ENCODE measurements around the gene FAM228B. TPM values are rescaled to one million over a fixed set of nuclear protein-coding genes. Genes with fewer than 3 reads are reported as not detected.
"Not testable (repeated sequence)": the region's sequence is repeated elsewhere in the genome, so short reads cannot be mapped to it uniquely, and the experiment has no call there.

FAM228B gene
- total and polyA plus RNA-seq, 4 donors = 30.0 to 47.8 (median 33.9) TPM

GRCh38 chr2:24123922-24124580 is 782 bp downstream of the FAM228B start:
- intact Hi-C loops (cut with DNase I) = no loop called here
- H3K27me3 ChIP-seq (ENCODE audit: control insufficient read depth in 1 of 2, insufficient read depth in 2 of 2, low read length in 1 of 2) = no peaks in the 10 kb centered on the region
- ATAC-seq (ENCODE audit: low FRiP score) (peak; percentile 21), DNase-seq (no peak)
- H3K36me3 ChIP-seq (ENCODE audit: control insufficient read depth in 1 of 2, insufficient read depth in 2 of 2, low read length in 1 of 2) = no peaks in the 10 kb centered on the region
- WGBS, 2 donors = 2 to 6% methylated on average over 9 of the region's 9 CpGs
- no peaks in the 10 kb centered on the region for H3K4me1 ChIP-seq (ENCODE audit: control insufficient read depth in 1 of 2, insufficient read depth in 2 of 2, low read length in 2 of 2)
- no peaks in the 10 kb centered on the region for H3K9me3 ChIP-seq (ENCODE audit: control insufficient read depth, low read length)
- peak overlapping the region; percentile 59 to 64 for H3K4me3 ChIP-seq (ENCODE audit: low read length in 2 of 2)
- H3K27ac ChIP-seq (ENCODE audit: low read depth in 1 of 2, low read length in 2 of 2) = peak overlapping the region; percentile 47 to 87

GRCh38 chr2:24125956-24126355 is 2.7 kb downstream of the FAM228B start:
- H3K27me3 ChIP-seq (ENCODE audit: control insufficient read depth in 1 of 2, insufficient read depth in 2 of 2, low read length in 1 of 2) = no peaks in the 10 kb centered on the region
- DNase-seq (no peak), ATAC-seq (ENCODE audit: low FRiP score) (no peak)
- H3K4me1 ChIP-seq (ENCODE audit: control insufficient read depth in 1 of 2, insufficient read depth in 2 of 2, low read length in 2 of 2) = no peaks in the 10 kb centered on the region
- no peak overlapping the region for H3K27ac ChIP-seq (ENCODE audit: low read depth in 1 of 2, low read length in 2 of 2)
- 46 to 55% methylated on average over 1 of the region's 1 CpG for WGBS, 2 donors
- intact Hi-C loops (cut with DNase I) = no loop called here
- H3K4me3 ChIP-seq (ENCODE audit: low read length in 2 of 2) = no peak overlapping the region
- no peaks in the 10 kb centered on the region for H3K9me3 ChIP-seq (ENCODE audit: control insufficient read depth, low read length)
- no peaks in the 10 kb centered on the region for H3K36me3 ChIP-seq (ENCODE audit: control insufficient read depth in 1 of 2, insufficient read depth in 2 of 2, low read length in 1 of 2)

GRCh38 chr2:24132543-24132942 is 9.3 kb downstream of the FAM228B start:
- ATAC-seq (ENCODE audit: low FRiP score) (no peak), DNase-seq (no peak)
- Histone ChIP-seq H3K27ac (ENCODE audit: low read depth in 1 of 2, low read length in 2 of 2) (no peak overlapping the region), H3K4me3 (ENCODE audit: low read length in 2 of 2) (no peak overlapping the region), H3K9me3 (ENCODE audit: control insufficient read depth, low read length) (peaks cover 2% of the 10 kb centered on the region), H3K36me3 (ENCODE audit: control insufficient read depth in 1 of 2, insufficient read depth in 2 of 2, low read length in 1 of 2) (no peaks in the 10 kb centered on the region), H3K27me3 (ENCODE audit: control insufficient read depth in 1 of 2, insufficient read depth in 2 of 2, low read length in 1 of 2) (no peaks in the 10 kb centered on the region), H3K4me1 (ENCODE audit: control insufficient read depth in 1 of 2, insufficient read depth in 2 of 2, low read length in 2 of 2) (no peaks in the 10 kb centered on the region)
- WGBS, 2 donors = 95 to 99% methylated on average over 3 of the region's 3 CpGs
- intact Hi-C loops (cut with DNase I) = no loop called here

- not testable (repeated sequence) for ATAC-seq (ENCODE audit: low FRiP score)
These were observed 17.0 kb downstream of the FAM228B start for GRCh38 chr2:24140305-24140704.

GRCh38 chr2:24147364-24147763 is 24.1 kb downstream of the FAM228B start:
- Histone ChIP-seq H3K36me3 (ENCODE audit: control insufficient read depth in 1 of 2, insufficient read depth in 2 of 2, low read length in 1 of 2) (peaks cover 2 to 11% of the 10 kb centered on the region in 2 donors), H3K27ac (ENCODE audit: low read depth in 1 of 2, low read length in 2 of 2) (no peak overlapping the region), H3K27me3 (ENCODE audit: control insufficient read depth in 1 of 2, insufficient read depth in 2 of 2, low read length in 1 of 2) (no peaks in the 10 kb centered on the region), H3K9me3 (ENCODE audit: control insufficient read depth, low read length) (no peaks in the 10 kb centered on the region), H3K4me1 (ENCODE audit: control insufficient read depth in 1 of 2, insufficient read depth in 2 of 2, low read length in 2 of 2) (no peaks in the 10 kb centered on the region), H3K4me3 (ENCODE audit: low read length in 2 of 2) (no peak overlapping the region)
- DNase-seq = no peak
- no peak for ATAC-seq (ENCODE audit: low FRiP score)
- intact Hi-C loops (cut with DNase I) = no loop called here

More at GRCh38 chr2:24140305-24140704, 17.0 kb downstream of the FAM228B start:
- H3K27ac ChIP-seq (ENCODE audit: low read depth in 1 of 2, low read length in 2 of 2); H3K4me1 ChIP-seq (ENCODE audit: control insufficient read depth in 1 of 2, insufficient read depth in 2 of 2, low read length in 2 of 2); DNase-seq; H3K9me3 ChIP-seq (ENCODE audit: control insufficient read depth, low read length); intact Hi-C loops (cut with DNase I); H3K4me3 ChIP-seq (ENCODE audit: low read length in 2 of 2); H3K27me3 ChIP-seq (ENCODE audit: control insufficient read depth in 1 of 2, insufficient read depth in 2 of 2, low read length in 1 of 2); H3K36me3 ChIP-seq (ENCODE audit: control insufficient read depth in 1 of 2, insufficient read depth in 2 of 2, low read length in 1 of 2): not testable (repeated sequence)
- 92 to 94% methylated on average over 5 of the region's 5 CpGs for WGBS, 2 donors

GRCh38 chr2:24152413-24153197 is 29.3 kb downstream of the FAM228B start:
- WGBS, 2 donors = 94% methylated on average over 5 of the region's 5 CpGs
- Histone ChIP-seq H3K4me3 (ENCODE audit: low read length in 2 of 2) (no peak overlapping the region), H3K4me1 (ENCODE audit: control insufficient read depth in 1 of 2, insufficient read depth in 2 of 2, low read length in 2 of 2) (no peaks in the 10 kb centered on the region), H3K9me3 (ENCODE audit: control insufficient read depth, low read length) (no peaks in the 10 kb centered on the region), H3K27ac (ENCODE audit: low read depth in 1 of 2, low read length in 2 of 2) (no peak overlapping the region), H3K27me3 (ENCODE audit: control insufficient read depth in 1 of 2, insufficient read depth in 2 of 2, low read length in 1 of 2) (no peaks in the 10 kb centered on the region), H3K36me3 (ENCODE audit: control insufficient read depth in 1 of 2, insufficient read depth in 2 of 2, low read length in 1 of 2) (peaks cover 4 to 11% of the 10 kb centered on the region in 2 donors)
- ATAC-seq (ENCODE audit: low FRiP score) = no peak
- intact Hi-C loops (cut with DNase I) = no loop called here
- no peak for DNase-seq

GRCh38 chr2:24153478-24153877 is 30.2 kb downstream of the FAM228B start:
- WGBS, 2 donors = 82 to 87% methylated on average over 4 of the region's 4 CpGs
- ATAC-seq (ENCODE audit: low FRiP score) = no peak

GRCh38 chr2:24158131-24158530 is 34.9 kb downstream of the FAM228B start:
- Histone ChIP-seq H3K27me3 (ENCODE audit: control insufficient read depth in 1 of 2, insufficient read depth in 2 of 2, low read length in 1 of 2) (no peaks in the 10 kb centered on the region), H3K36me3 (ENCODE audit: control insufficient read depth in 1 of 2, insufficient read depth in 2 of 2, low read length in 1 of 2) (peaks cover 0 to 8% of the 10 kb centered on the region in 2 donors), H3K9me3 (ENCODE audit: control insufficient read depth, low read length) (no peaks in the 10 kb centered on the region), H3K4me3 (ENCODE audit: low read length in 2 of 2) (no peak overlapping the region), H3K4me1 (ENCODE audit: control insufficient read depth in 1 of 2, insufficient read depth in 2 of 2, low read length in 2 of 2) (no peaks in the 10 kb centered on the region), H3K27ac (ENCODE audit: low read depth in 1 of 2, low read length in 2 of 2) (no peak overlapping the region)
- 96% methylated on average over 5 of the region's 5 CpGs for WGBS, 2 donors
- DNase-seq (no peak), ATAC-seq (ENCODE audit: low FRiP score) (no peak)
- intact Hi-C loops (cut with DNase I) = no loop called here

More at GRCh38 chr2:24153478-24153877, 30.2 kb downstream of the FAM228B start:
- peaks cover 4 to 6% of the 10 kb centered on the region in 2 donors for H3K36me3 ChIP-seq (ENCODE audit: control insufficient read depth in 1 of 2, insufficient read depth in 2 of 2, low read length in 1 of 2)
- H3K4me1 ChIP-seq (ENCODE audit: control insufficient read depth in 1 of 2, insufficient read depth in 2 of 2, low read length in 2 of 2) = no peaks in the 10 kb centered on the region
- H3K9me3 ChIP-seq (ENCODE audit: control insufficient read depth, low read length) = no peaks in the 10 kb centered on the region
- no peaks in the 10 kb centered on the region for H3K27me3 ChIP-seq (ENCODE audit: control insufficient read depth in 1 of 2, insufficient read depth in 2 of 2, low read length in 1 of 2)
- H3K27ac ChIP-seq (ENCODE audit: low read depth in 1 of 2, low read length in 2 of 2) = no peak overlapping the region
- intact Hi-C loops (cut with DNase I) = no loop called here
- H3K4me3 ChIP-seq (ENCODE audit: low read length in 2 of 2) = no peak overlapping the region
- no peak for DNase-seq

GRCh38 chr2:24159708-24160107 is 36.4 kb downstream of the FAM228B start:
- no peaks in the 10 kb centered on the region for H3K9me3 ChIP-seq (ENCODE audit: control insufficient read depth, low read length)
- H3K36me3 ChIP-seq (ENCODE audit: control insufficient read depth in 1 of 2, insufficient read depth in 2 of 2, low read length in 1 of 2) = peaks cover 0 to 4% of the 10 kb centered on the region in 2 donors
- 82 to 88% methylated on average over 4 of the region's 4 CpGs for WGBS, 2 donors
- H3K27me3 ChIP-seq (ENCODE audit: control insufficient read depth in 1 of 2, insufficient read depth in 2 of 2, low read length in 1 of 2) = no peaks in the 10 kb centered on the region
- ATAC-seq (ENCODE audit: low FRiP score) (no peak), DNase-seq (no peak)
- no peak overlapping the region for H3K27ac ChIP-seq (ENCODE audit: low read depth in 1 of 2, low read length in 2 of 2)
- H3K4me1 ChIP-seq (ENCODE audit: control insufficient read depth in 1 of 2, insufficient read depth in 2 of 2, low read length in 2 of 2) = no peaks in the 10 kb centered on the region
- intact Hi-C loops (cut with DNase I) = no loop called here
- H3K4me3 ChIP-seq (ENCODE audit: low read length in 2 of 2) = no peak overlapping the region
